Mucosa of gallbladder (tissue), 1 donor: ENCODE results near the gene A2M. TPM values are rescaled to one million over a fixed set of nuclear protein-coding genes. Genes with fewer than 3 reads are reported as not detected.

ENCODE experiments used
- DNase-seq: peaks from one replicate; pipeline ENCODE4 v3.0.0-alpha.2; 2020; ENCODE audit warnings: low spot score
- total RNA-seq: library from RNA; stranded (reverse); gene quantifications from one replicate; pipeline ENCODE4 v1.2.1, GENCODE V29; 2021
- donor health status: DM: no; HTN: no; CAD: no.

The A2M gene
- total RNA-seq, 1 donor from 2014 or later, result 550 TPM

- no peak for DNase-seq
Measured at GRCh38 chr12:9074484-9075137, 41.1 kb downstream of the A2M start.

- DNase-seq, result peak; percentile 29
Measured at GRCh38 chr12:9073076-9073475, 42.6 kb downstream of the A2M start.

DNA sequence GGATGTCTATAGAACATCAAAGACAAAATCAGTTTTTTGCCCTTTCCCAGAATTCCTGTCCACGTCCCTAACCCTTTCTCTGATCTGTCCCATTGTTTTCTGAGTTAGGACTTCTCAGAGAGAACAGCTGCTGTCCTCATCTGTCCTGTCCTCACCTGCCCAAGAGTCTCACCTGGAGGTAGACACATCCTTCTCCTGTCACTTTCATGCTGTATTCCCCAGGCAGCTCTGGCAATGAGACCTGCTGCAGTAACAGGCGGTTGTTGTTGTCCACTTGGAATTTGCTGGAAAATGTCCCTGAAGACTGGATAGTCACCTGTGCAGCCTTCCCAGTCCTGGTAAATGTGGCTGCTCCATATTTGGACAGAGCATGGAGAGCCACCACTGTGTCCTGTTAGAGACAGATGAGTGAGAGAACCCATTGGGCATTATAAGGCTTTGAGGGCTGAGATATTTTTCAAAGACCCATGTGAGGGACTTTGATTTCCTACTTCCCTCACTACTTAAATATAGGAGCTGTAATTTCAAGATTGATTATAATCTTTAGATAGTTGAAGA lies 43.2 kb downstream of the A2M start:
- DNase-seq, result no peak

DNA sequence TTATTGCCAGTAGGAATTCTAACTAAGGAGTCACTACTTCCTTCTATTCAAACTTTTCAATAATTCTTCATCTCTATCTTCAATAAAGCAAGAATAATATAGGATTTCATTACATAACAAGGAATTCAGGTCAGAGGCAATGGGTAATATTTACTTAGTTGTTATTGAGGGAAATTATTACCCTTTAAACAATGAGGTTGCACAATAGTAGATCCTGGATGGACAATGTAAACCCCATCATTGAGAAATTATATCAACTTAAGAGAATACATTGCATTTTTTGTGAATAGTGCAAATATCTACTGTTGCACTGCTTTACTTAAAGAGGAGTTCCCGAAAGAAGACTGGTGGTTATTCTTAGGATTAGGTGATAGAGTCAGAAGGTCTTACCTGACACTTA lies 43.8 kb downstream of the A2M start:
- DNase-seq, result no peak

- no peak for DNase-seq
Measured at GRCh38 chr12:9071518-9071917, 44.2 kb downstream of the A2M start.

DNA sequence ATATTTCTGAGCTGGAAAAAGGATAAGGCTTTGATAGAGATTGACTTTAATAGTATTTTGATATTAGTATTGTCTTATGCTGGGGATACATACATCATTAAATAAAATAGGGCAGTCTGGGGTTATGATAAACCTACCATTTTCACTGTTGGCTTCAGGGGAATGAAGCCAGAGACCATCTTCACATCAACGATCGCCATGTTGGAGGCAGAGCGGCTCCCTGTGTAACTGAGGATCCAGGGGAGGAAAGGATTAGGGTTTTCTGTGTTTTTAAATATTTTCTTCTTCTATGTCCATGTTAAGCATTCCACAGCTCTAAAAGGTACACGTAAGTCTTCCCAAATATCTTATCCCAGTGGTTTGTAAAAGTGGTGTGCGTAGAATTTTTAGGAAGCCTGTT lies 45.4 kb downstream of the A2M start:
- DNase-seq, result no peak

DNA sequence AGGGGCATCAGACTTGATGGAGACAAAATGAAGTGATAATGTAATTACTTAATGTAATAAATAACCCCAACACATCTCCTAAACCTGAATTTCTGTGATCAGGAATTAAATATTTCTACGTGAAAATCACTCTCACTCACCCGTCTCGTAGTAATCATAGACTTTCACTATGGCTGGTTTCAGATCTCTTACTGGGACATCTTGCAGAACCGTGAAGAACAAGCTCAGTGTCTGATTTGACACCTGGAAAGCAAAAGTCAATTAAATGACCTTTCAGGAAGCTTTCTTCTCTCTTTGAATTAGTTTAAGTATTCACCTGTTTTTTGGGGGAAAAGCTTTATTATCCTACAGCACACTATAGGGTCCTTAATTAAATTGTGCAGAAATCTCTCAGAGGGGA lies 47.1 kb downstream of the A2M start:
- DNase-seq, result no peak

GRCh38 chr12:9068086-9068485 lies 47.6 kb downstream of the A2M start:
- DNase-seq, result no peak

DNA sequence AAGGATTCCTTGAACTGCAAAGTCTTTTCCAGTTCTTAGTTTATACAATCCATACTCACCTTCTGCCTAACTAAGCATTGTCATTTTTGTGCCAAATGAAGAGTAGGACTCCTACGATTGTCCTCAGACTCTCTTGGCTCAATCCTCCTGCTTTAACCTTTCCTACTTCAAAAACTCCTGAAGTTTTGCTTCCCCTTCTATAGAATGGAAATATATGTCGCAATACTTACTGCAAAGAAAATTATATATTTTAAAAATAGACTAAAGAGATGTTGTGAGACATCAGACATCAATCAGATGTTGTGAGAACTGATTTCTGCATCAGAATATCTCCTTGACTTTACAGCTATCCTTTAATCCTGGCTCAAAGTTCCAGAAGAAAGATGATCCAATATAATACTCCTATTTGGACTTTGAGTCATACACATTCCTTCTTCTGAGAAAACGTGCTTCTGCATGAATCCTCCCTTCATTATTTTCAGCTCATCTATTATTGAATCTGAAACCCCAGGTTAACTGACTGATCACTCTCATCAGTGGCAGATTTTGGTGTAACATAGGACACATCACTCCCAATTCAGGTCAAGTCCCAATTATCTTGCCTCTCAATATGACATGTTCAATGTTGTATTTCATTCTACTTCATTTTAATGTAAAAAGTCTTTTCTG lies 48.8 kb downstream of the A2M start:
- DNase-seq, result no peak

DNA sequence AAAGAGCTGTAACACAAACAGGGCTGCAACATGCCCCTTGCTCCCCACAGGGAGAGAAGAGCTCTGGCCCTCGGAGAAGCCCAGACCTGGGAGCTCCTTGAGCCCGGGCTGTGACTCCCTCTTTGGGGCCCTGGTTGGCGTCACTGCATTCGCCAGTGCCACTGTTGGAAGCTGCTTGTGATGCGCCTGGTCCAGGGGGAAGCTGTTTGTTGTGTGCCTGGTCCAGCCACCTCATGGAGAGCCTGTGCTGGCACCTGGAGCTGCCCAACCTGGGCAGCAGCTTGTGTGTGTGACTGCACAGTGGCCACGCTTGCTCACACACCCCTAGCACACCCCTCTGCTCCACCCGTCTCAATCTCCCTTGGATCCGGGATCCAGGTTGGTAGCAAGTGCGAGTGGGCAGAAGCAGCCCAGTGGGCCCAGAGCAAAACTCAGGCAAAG lies 49.5 kb downstream of the A2M start:
- no peak for DNase-seq

GRCh38 chr12:9065607-9065856 lies 50.2 kb downstream of the A2M start:
- DNase-seq, result no peak

GRCh38 chr12:9064815-9065606 lies 50.7 kb downstream of the A2M start:
- DNase-seq, result peak; percentile 85

DNA sequence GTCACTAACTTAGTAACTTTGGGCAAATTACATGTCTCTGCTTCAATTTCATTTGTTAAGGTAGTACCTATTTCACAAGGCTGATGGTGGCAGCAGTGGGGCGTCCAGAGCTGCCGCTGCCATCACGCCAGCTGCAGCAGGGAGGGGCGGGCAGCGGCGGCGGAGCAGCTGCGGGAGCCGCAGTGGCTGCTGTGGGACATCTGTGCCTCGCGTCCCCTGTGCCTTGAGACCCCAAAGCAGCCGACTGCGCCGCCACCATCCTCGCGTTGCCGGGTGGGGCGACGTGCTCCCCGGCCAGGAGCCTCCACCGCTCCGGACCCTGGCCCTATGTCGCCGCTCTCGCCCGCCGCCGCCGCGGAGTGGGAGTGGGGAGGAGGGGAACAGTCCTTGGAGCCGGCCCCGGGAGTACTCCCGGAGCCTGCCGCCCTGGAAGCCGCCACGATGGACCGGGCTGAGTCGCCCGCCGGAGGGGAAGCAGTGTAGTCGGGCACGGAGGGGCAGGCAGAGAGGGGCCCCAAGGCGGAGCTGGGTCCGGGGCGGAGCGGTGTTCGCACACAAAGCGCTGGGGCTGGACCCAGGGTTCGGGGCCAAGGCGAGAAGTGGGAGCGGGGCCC lies 51.4 kb downstream of the A2M start:
- DNase-seq, result peak; percentile 74

DNA sequence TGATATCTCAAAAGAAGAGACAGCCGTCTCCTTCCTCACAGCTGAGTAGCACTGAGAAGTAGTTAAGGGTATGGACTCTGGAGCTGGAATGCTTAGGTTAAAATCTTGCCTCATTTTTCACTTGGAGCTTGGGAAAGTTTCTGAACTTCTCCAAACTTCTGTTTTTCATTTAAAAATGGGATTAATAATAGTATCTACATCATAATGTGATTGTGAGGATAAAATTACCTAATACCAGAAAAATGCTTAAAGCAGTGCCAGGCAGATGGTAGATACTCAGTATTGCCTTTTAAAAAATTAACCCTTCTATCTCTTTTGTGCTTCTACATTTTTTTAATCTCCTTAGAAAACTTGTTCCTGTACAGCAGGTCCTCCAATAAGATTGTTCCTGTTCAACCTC lies 63.1 kb downstream of the A2M start:
- DNase-seq, result no peak

DNA sequence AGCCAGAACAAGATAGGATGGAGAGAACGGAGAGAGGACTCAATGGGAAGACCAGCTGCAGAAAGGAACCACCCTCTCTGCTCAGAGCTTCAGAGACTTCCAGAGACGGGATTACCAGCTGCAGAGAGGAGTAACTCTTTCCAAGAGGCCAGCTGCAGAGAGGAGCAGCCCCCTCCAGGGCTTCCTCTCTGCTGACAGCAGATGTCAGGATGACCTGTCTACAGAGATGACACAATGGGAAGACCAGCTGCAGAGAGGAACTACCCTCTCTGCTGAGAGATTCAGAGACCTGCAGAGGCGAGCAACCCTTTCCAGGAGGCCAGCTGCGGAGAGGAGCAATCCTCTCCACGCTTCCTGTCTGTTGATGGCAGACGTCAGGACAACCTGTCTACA lies 64.6 kb downstream of the A2M start:
- no peak for DNase-seq

GRCh38 chr12:9050521-9051157 lies 65.1 kb downstream of the A2M start:
- DNase-seq, result no peak

DNA sequence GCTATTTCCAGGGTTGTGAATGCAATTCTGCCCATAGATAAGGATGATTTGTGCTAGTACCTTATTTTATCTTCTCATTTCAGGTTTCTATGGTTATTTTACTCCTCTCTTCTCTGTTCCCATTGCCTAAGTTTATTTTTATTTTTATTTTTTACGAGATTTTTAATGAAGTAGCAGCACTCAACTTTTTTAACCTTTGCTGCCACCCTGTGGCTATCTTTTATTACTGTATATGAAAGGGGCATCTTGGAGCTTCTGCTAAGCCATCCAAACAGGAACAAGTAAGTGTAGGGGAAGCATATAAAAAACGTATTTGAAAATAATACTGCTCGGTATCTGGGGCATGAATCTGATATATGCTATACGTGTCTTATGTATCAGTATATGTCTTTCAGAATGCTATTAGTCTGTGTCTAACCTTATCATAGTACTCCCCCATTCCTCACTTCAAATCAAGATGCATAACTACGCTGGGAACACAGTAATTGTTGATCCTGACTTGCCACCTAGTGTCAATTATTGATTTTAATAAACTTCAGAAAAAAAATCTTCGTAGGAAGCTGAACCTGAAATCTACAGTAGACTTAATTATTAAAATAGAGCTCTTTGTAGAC lies 66.1 kb downstream of the A2M start:
- DNase-seq, result no peak

DNA sequence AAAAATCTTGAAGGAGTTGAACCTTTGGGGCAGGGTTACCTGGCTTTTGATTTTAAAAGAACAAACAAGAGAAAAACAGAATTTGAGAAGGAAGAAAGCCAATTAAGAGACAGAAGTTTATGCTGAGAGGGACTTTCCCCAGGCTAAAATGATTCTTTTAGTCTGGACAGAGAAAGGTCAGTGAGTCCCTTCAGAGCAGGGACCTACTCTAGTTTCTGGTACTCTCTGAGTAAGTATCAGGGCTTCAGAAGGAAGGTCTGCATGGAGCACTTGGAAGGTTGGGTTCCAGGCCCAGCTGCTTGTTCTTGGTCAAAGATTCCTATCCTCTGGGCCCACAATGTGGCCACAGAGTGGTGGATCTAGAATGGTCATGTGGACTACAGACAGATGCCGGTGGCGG lies 66.8 kb downstream of the A2M start:
- DNase-seq, result no peak

GRCh38 chr12:9047105-9047504 lies 68.6 kb downstream of the A2M start:
- no peak for DNase-seq

DNA sequence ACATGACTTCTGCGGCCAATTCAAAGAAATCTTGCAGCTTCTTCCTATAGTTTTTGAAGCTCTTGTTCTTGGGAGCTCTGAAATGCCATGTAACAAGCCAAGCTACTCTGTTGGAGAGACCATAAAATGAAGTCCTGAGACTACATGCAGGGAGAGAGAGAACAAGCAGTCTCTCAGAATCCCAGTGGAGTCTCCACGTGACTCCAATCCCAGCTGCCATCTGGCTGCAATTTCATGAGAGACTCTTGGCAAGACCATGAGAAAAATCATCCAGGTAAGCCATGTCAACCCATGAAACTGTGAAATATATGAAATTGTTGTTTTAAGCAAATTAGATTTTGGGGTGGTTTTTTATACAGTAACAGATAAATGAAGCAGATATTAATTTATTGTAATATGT lies 72.0 kb downstream of the A2M start:
- DNase-seq, result no peak

DNA sequence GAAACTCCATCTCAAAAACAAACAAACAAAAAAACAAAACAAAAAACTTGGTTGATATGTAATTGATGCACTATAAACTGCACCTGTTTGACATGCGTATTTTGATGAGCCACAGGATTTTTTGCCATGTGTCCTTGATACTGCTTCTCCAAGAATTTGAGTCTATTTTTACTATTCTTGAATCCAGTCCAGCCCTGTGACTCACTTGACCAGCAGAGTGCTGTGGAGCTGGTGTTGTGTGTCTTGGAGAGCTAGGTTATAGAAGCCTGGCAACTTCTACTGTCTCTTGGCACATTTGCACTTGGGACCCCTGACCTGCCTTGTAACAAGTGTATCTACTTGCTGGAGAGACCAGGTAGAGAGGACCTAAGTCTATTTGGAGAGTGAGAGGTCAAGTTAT lies 74.4 kb downstream of the A2M start:
- no peak for DNase-seq
